Activated naive CD8-positive, alpha-beta T cell treated with anti-CD3 and anti-CD28 coated beads, Interleukin-2, amount 50 U/mL, for 16 hours (primary cell): ENCODE measurements around the gene SLC29A2.

Experiments used
- DNase-seq: peaks from one replicate; pipeline ENCODE4 v3.0.0-alpha.2; 2020; ENCODE audit warnings: low read depth, low spot score

SLC29A2 gene

DNA sequence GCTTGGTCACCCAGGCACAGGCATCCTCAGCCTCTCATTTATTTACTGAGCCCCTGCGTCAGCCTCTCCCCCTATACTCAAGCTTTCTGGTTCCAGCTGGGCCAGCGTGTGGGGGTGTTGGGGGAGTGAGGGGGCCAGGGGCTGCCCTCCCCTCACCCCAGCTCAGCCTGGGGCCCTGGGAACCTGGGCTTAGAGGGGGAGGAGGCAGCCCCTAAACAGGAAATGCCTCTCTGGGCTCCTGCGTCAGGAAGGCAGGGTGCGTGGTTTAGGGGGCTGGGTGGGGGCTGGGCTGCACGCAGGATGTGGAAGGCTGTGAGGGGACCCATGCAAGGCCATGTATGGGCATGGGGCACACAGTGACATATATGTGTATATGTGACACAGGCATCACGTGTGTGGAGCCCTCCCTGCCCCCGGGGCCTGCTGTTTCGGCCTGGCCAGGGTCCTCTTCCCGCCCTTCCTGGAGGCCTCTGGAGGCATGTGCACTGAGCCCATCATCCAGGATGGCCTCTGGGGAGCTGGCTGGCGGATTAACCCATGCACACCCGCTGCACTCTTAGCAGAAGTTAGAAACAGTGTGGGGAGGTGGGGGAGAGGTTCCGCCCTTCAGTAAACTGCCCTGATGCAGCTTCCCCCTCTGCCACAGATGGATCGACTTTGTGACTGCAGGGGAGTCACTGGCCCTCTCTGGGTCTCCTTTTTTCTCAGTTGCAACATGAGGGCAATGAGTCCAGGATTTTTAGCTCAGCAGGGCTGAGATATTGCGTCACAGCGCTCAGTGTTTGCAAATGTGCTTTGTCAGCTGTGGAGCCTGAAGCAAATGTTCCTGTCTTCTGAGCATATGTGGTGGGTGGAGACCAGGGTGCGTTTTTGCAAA, 53.6 kb downstream of the SLC29A2 start:
- DNase-seq: no peak

DNA sequence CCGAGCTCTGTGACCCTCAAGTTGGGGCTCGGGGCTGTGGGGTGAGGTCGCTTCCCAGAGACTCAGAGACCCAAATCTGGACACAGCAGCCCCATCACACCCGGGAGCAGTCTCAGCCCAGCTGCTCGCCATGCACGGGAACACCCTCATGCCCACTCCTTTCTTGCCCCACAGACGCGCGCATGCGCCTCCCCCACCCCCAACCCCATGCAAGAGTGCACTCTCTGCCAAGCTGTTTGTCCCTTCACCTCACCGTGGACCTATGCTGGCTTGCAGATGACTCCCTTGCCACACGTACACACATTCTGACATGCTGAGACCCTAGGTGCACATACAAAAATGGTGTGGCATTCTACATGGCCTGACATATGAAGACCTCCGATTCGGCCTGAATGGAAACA, 54.2 kb downstream of the SLC29A2 start:
- DNase-seq: no peak

DNA sequence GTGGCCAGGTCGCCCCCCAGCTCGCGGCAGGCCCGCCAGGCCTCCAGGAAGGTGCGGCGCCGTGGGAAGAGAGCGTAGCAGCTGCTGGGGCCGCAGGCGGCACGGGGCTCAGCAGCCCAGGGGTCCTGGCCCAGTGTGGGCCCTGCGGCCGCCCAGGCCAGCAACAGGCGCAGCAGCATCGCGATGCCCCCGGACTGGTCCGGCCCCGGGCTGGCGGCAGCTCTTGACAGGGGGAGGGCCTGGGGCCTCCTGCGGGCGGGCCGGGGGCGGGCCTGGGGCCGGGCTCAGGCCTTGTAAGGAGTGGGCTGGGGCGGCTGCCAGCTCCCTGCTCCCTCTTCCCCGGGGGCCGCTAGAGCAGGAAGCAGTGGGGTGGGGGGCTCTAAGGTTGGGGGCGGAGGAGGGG, 54.7 kb downstream of the SLC29A2 start, which contains the start of gene CD248:
TSS of gene CD248 (minus strand) at position 196 of the 403 bp plus-strand sequence. CDS start at position 179, 17 bp downstream.
- DNase-seq: no peak

DNA sequence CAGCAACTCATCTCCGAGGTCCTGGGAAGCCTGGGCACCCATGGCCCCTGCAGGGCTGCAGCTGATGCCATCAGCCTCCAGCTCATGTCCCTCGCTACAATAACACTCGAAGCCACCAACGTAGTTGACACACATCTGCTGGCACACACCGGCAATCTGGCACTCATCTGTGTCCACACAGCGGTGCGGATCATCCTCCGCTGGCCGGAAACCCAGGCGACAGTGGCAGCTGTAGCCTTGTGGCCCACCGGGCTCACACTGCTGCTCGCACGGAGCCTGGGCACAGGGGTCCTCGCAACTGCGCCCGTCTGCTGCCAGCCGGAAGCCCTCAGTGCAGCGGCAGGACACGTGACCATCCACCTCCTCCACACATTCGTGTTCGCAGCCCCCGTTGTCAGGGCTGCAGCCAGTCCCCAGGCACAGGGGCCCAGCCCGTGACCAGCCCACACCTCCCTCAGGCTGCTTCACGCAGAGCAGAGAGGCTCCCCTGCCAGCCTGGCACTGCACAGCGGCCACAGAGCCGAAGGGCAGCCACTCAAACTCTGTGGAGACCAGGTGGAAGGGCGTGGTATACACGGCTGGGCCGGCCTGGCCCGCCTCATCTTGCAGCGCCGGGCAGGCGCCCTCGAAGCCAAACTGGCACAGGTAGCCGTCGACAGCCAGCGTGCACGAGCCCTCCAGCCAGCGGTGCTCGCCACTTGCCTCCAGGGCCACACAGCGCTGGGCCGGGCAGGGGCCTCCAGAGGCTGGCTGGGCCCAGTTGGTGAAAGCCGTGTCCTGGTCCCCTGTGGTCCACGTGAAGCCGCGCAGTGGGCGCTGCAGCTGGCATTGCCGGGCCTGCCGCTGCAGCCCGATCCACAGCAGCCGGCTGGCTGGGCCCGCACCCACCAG, 55.4 kb downstream of the SLC29A2 start:
- no peak for DNase-seq

DNA sequence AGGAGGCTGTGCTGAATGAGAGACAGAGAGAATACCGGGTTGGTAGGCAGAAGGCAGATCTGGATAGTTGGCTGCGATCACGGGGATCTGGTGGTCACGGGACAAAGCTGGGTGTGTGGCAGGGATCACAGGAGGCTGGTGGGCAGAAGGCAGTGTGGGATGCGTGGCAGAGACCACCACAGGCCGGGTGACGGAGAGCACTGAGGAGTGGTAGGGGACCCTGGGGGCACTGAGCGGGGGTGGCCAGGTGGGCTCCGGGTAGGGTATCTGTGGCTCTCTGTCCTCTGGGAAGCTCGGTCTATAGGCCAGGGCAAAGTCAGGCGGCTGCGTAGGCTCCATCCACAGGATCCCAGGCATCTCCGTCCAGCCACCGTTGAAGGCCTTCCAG, 56.1 kb downstream of the SLC29A2 start:
- DNase-seq: no peak

DNA sequence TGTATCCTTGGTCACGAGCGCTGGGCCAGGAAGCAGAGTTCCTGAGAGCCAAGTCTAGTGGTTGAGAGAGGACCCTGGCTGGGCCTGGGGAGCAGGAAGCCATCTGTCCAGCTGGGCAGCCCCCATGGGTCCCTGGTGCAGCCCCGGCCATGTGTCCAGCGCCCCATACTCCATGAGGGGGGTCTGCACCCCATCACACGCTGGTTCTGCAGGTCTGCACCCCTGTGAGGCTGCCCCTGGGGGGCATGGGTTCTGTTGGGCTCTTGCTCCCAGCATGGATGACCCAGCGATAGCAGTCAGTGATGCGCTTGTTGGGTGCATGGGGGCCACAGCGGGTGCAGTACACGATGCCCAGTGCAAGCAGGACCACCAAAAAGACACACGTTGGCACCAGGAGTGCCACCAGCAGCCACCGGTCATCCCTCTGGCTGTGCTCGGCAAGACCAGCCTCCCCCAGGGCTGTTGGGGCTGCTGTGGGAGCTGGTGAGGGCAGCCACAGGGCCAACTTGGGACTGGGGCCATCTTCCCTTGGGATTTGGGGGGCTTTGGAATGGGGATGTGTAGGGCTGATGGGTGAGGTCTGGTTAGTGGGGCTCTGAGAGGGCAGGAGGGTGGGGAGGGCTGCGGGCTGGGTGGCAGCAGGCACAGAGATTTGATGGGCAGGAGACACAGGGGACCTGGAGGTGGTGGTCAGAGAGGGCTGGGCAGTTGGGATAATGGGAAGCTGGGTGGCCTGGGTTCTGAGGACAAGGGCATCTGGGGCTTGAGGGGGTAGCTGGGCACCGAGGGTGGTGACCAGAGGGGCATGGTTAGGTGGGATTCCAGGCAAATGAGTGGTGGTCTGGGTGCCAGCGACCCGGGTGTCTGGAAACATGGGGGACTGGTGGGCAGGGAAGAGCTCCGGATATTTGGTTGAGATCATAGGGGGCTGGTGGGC, 56.7 kb downstream of the SLC29A2 start:
- DNase-seq: no peak

DNA sequence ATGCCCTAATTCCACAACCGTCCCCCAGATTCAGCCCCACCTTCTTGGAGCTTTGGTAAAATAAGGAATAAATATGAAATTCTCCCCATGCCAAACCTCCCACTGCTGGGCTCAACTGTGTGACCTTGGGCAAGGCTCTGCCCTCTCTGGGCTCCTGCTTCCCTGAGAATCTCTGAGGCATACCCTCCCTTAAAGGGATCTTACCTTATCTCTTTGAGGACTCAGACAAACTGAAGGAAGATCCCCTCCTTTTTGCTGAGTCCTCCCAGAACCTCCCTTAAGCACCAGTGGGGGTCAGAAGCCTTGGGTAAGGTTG, 57.4 kb downstream of the SLC29A2 start:
- DNase-seq: no peak

DNA sequence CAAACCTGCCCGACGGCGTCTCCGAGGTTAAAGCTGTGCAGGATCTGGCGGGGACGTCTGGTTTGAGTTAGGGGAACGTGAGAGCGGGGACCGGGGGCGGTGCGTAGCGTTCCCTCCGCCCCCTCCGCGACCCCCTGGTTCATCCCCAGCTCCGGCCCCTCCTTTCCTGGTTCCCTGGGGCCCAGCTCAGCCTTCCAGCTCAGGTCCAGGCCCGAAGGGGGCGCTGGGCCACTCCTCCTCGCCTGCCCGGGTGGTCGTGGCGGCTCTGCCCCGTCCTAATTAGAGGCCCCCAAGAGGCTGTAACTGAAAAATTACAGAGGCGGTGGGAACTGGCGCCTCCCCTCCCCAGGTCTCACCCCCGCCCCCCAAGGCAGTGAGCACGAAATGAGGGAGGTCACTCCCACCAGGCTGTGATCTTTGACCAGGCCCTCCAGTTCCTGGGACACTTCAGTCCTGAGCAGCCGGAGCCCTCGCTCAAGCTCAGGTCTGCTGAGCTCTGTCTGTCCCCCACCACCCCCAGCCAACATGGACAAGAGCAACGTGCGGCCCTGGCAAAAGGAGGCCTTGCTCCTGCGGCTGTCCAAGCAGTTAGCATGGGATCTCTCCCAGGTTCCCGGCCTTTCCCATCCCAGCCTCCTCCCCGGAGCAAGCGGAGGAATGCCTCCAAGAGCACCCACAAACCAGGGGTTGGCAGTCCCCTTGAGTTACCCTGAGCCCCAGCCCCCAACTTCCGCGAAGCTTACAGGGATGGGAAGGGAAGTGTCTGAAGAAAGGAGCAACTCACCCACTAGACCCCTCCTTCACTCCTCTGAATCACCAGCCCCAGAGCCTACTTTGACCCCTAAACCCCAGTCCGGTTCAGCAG, 58.0 kb downstream of the SLC29A2 start:
- no peak for DNase-seq

DNA sequence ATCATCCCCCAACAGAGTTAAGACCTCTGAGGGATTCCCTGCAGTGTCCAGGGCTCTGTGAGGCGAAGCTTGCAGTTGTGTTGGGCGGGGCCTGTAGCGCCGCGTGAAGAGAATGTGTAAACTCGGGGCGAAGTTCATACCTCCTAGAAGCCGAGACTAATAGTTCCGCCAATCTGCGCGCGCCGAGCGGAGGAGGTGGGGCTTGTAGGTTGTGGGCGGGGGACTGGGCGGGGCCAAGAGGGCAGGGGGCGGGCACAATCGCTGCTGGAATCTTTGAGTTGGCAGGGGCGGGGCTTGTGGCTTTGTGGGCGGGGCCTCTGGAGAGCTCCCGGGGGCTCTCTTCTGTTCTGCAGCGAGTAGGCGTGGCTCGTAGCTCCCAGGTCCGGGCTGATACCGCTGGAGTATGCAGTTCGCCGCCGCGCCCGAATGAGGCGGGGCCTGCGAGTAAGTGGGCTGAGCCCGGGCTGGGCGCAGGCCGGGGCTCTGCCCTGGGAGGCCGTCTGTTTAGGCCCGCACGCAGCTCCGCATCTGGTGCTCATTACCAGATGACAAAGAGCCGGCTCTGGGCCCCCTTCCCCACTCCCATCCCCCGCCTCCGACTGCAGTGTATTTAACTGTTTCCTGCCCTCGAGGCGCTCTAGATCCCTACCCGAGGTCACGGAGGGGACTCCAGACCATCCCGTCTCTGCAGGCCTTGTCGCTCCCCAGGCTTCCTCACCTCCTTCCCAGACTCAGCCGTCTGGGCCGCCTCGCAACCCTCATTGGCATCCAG, 58.8 kb downstream of the SLC29A2 start:
- DNase-seq: peak; percentile 98
